Measurements from ENCODE around the gene PRR5. TPM values are rescaled to one million over a fixed set of nuclear protein-coding genes. Genes with fewer than 3 reads are reported as not detected.
"Not testable (repeated sequence)": the region's sequence is repeated elsewhere in the genome, so short reads cannot be mapped to it uniquely, and the experiment has no call there.

Gene PRR5
- total RNA-seq, 2 experiments from 2014 or later: 29.0 to 31.6 TPM

DNA sequence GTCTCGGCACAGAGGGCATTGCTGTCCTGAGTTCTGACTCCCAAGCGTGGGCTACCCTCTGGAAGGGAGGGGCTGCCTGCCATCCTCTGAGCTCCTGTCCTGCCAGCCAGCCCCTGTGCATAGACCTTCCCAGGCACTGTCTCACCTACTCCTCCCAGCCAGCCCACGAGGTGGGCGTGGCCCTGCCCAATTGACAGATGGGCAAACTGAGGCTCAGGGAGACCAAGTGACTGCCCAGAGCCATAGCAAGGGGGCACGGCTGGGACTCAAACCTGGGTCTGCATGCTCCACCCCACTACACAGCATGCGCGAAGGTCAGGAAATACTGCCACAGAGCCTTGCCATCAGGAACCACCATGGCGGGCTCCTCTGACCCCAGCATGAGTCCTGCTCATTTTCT is 29.4 kb upstream of the PRR5 start:
- no peaks in the 10 kb centered on the region for H3K27me3 Mint-ChIP-seq
- H3K9me3 Mint-ChIP-seq: no peaks in the 10 kb centered on the region
- H3K4me3 Mint-ChIP-seq: peak overlapping the region; percentile 34
- DNase-seq (peak in 1 of 14 experiments; percentile 9), ATAC-seq (ENCODE audit: poor library complexity) (no peak)
- TF ChIP-seq, protein P1, sequence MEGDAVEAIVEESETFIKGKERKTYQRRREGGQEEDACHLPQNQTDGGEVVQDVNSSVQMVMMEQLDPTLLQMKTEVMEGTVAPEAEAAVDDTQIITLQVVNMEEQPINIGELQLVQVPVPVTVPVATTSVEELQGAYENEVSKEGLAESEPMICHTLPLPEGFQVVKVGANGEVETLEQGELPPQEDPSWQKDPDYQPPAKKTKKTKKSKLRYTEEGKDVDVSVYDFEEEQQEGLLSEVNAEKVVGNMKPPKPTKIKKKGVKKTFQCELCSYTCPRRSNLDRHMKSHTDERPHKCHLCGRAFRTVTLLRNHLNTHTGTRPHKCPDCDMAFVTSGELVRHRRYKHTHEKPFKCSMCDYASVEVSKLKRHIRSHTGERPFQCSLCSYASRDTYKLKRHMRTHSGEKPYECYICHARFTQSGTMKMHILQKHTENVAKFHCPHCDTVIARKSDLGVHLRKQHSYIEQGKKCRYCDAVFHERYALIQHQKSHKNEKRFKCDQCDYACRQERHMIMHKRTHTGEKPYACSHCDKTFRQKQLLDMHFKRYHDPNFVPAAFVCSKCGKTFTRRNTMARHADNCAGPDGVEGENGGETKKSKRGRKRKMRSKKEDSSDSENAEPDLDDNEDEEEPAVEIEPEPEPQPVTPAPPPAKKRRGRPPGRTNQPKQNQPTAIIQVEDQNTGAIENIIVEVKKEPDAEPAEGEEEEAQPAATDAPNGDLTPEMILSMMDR (IDR thresholded peaks at IDR 0.05): no peak
- Histone ChIP-seq H3K27me3 (ENCODE audit: control insufficient read depth in 1 of 2, insufficient read depth in 2 of 2, low read length in 2 of 2) (no peaks in the 10 kb centered on the region), H3K36me3 (ENCODE audit: insufficient read depth, low read length) (no peaks in the 10 kb centered on the region), H3K9me3 (ENCODE audit: control insufficient read depth in 1 of 2, insufficient read depth in 1 of 2, low read length in 2 of 2) (no peaks in the 10 kb centered on the region), H3K4me1 (ENCODE audit: insufficient read depth, low read length) (peaks cover 60% of the 10 kb centered on the region), H3K4me3 (ENCODE audit: low read length) (no peak overlapping the region), H3K27ac (ENCODE audit: low read depth in 1 of 2, low read length in 2 of 2) (no peak overlapping the region)
- ChIA-PET POLR2A (no interaction called here), CTCF (interaction anchor here (4.0 kb wide), 1 partner anchor 12 kb away, joined by 13 read pairs; no protein-coding TSS in a partner anchor)
- no peaks in the 10 kb centered on the region for H3K36me3 Mint-ChIP-seq (ENCODE audit: low read depth)
- peaks cover 48% of the 10 kb centered on the region for H3K4me1 Mint-ChIP-seq (ENCODE audit: low read depth)
- intact Hi-C loops (cut with DNase I, micrococcal nuclease): no loop called here
- H3K27ac Mint-ChIP-seq: no peak overlapping the region

DNA sequence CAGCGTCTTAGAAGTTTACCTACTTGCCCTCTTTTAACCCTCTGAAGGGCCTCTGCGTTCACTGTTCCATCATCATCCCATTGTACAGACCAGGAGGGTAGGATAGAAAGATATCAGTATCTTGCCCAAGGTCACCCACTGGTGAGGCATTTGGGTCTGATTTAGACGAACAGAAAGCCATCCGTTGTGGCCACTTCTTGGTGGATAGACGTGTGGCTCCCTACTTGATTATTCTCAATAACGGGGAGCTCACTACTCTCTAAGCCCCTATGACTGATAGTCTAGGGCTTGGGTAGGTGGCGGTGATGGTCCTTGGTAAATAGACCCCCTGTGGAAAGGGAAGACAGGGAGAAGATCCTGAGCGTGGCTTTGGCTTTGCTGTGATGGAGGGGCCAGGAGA is 28.6 kb upstream of the PRR5 start:
- no peaks in the 10 kb centered on the region for H3K9me3 Mint-ChIP-seq
- TF ChIP-seq, protein P1 (IDR thresholded peaks at IDR 0.05): no peak
- POLR2A ChIA-PET: no interaction called here
- no peak for DNase-seq
- peak overlapping the region; percentile 11 for H3K4me3 Mint-ChIP-seq
- peaks cover 44% of the 10 kb centered on the region for H3K4me1 Mint-ChIP-seq (ENCODE audit: low read depth)
- intact Hi-C loops (cut with DNase I, micrococcal nuclease): no loop called here
- Histone ChIP-seq H3K9me3 (ENCODE audit: control insufficient read depth in 1 of 2, insufficient read depth in 1 of 2, low read length in 2 of 2) (no peaks in the 10 kb centered on the region), H3K4me3 (ENCODE audit: low read length) (no peak overlapping the region), H3K27ac (ENCODE audit: low read depth in 1 of 2, low read length in 2 of 2) (no peak overlapping the region), H3K27me3 (ENCODE audit: control insufficient read depth in 1 of 2, insufficient read depth in 2 of 2, low read length in 2 of 2) (no peaks in the 10 kb centered on the region), H3K4me1 (ENCODE audit: insufficient read depth, low read length) (peaks cover 57% of the 10 kb centered on the region), H3K36me3 (ENCODE audit: insufficient read depth, low read length) (no peaks in the 10 kb centered on the region)
- ATAC-seq (ENCODE audit: poor library complexity): no peak
- no peaks in the 10 kb centered on the region for H3K36me3 Mint-ChIP-seq (ENCODE audit: low read depth)
- CTCF ChIA-PET: interaction anchor here (4.0 kb wide), 1 partner anchor 11 kb away, joined by 13 read pairs; no protein-coding TSS in a partner anchor
- no peaks in the 10 kb centered on the region for H3K27me3 Mint-ChIP-seq
- no peak overlapping the region for H3K27ac Mint-ChIP-seq

DNA sequence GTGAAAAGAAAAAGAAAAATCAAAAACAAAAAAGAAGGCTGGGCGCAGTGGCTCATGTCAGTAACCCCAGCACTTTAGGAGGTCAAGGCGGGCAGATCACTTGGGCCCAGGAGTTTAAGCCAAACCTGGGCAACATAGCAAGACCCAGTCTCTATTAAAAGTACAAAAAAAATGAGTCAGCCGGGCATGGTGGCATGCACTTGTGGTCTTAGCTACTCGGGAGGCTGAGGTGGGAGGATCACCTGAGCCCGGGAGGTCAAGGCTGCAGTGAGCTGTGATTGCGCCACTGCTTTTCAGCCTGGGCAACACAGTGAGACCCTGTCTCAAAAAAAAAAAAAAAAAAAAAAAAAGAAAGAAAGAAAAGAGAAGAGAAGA is 26.0 kb upstream of the PRR5 start:
- intact Hi-C loops (cut with DNase I, micrococcal nuclease); POLR2A ChIA-PET: not testable (repeated sequence)
- H3K4me1 Mint-ChIP-seq (ENCODE audit: low read depth): peaks cover 30% of the 10 kb centered on the region

More for the DNA sequence above, 26.0 kb upstream of the PRR5 start:
- not testable (repeated sequence) for H3K9me3 ChIP-seq (ENCODE audit: control insufficient read depth in 1 of 2, insufficient read depth in 1 of 2, low read length in 2 of 2); H3K4me3 ChIP-seq (ENCODE audit: low read length); H3K27me3 Mint-ChIP-seq; H3K27me3 ChIP-seq (ENCODE audit: control insufficient read depth in 1 of 2, insufficient read depth in 2 of 2, low read length in 2 of 2); ATAC-seq (ENCODE audit: poor library complexity); H3K36me3 Mint-ChIP-seq (ENCODE audit: low read depth); H3K36me3 ChIP-seq (ENCODE audit: insufficient read depth, low read length); H3K27ac ChIP-seq (ENCODE audit: low read depth in 1 of 2, low read length in 2 of 2); H3K9me3 Mint-ChIP-seq; DNase-seq; H3K27ac Mint-ChIP-seq
- CTCF ChIA-PET: interaction anchor here (0.7 to 4.0 kb wide), 2 partner anchors 8 to 306 kb away, joined by 5 to 13 read pairs; no protein-coding TSS in a partner anchor
- peak overlapping the region; percentile 54 for H3K4me3 Mint-ChIP-seq
- peaks cover 44% of the 10 kb centered on the region for H3K4me1 ChIP-seq (ENCODE audit: insufficient read depth, low read length)

Data from CD4-positive, alpha-beta T cell (primary cell).